GM08714 (cell line): ENCODE results near the gene PDGFA.

ENCODE experiments used
- H3K4me3 ChIP-seq: fragments of 200-500 bp; sonication (Bioruptor generic); 2 replicates; pipeline ENCODE4 v1.5.1; 2014; ENCODE audit warnings: mild to moderate bottlenecking, low read length, inconsistent platforms
- ZNF274 ChIP-seq: IDR thresholded peaks from 2 replicates; pipeline ENCODE4 v1.6.1; 2012; ENCODE audit warnings: mild to moderate bottlenecking, low read depth, low read length

The PDGFA gene

GRCh38 chr7:511476-512145 is 8.0 kb downstream of the PDGFA start:
- no peak overlapping the region for H3K4me3 ChIP-seq
- TF ChIP-seq ZNF274 = no peak

- no peak for TF ChIP-seq ZNF274
- no peak overlapping the region for H3K4me3 ChIP-seq
Observed at GRCh38 chr7:510782-511281, 8.8 kb downstream of the PDGFA start.

GRCh38 chr7:510131-510481 is 9.5 kb downstream of the PDGFA start:
- TF ChIP-seq ZNF274 = no peak
- no peak overlapping the region for H3K4me3 ChIP-seq

- no peak for TF ChIP-seq ZNF274
- H3K4me3 ChIP-seq = no peak overlapping the region
Observed at GRCh38 chr7:509426-510130, 10.1 kb downstream of the PDGFA start.

- H3K4me3 ChIP-seq = no peak overlapping the region
- TF ChIP-seq ZNF274 = no peak
Observed at GRCh38 chr7:508461-509170, 11.0 kb downstream of the PDGFA start.

GRCh38 chr7:507623-508300 is 11.9 kb downstream of the PDGFA start:
- H3K4me3 ChIP-seq = no peak overlapping the region
- no peak for TF ChIP-seq ZNF274

GRCh38 chr7:506921-507622 is 12.6 kb downstream of the PDGFA start:
- TF ChIP-seq ZNF274 = no peak
- no peak overlapping the region for H3K4me3 ChIP-seq

GRCh38 chr7:506391-506831 is 13.2 kb downstream of the PDGFA start:
- TF ChIP-seq ZNF274 = no peak
- no peak overlapping the region for H3K4me3 ChIP-seq

- TF ChIP-seq ZNF274 = no peak
- H3K4me3 ChIP-seq = no peak overlapping the region
Observed at GRCh38 chr7:505171-505570, 14.5 kb downstream of the PDGFA start.

- no peak for TF ChIP-seq ZNF274
- H3K4me3 ChIP-seq = no peak overlapping the region
Observed at GRCh38 chr7:504221-505111, 15.2 kb downstream of the PDGFA start.

GRCh38 chr7:503575-504111 is 16.0 kb downstream of the PDGFA start:
- no peak overlapping the region for H3K4me3 ChIP-seq
- TF ChIP-seq ZNF274 = no peak

- no peak for TF ChIP-seq ZNF274
- no peak overlapping the region for H3K4me3 ChIP-seq
Observed at GRCh38 chr7:502296-502695, 17.4 kb downstream of the PDGFA start.
